ENCODE data around the gene ALDOC.
A peak's percentile ranks its signal among the peaks of the same experiment; 100 is the strongest.

Gene ALDOC

GRCh38 chr17:28575126-28575795 lies 1.4 kb downstream of the ALDOC start:
- peaks cover 11% of the 10 kb centered on the region for H3K4me1 ChIP-seq
- H3K27me3 ChIP-seq (ENCODE audit: low read depth), result no peaks in the 10 kb centered on the region
- no peaks in the 10 kb centered on the region for H3K9me3 ChIP-seq
- no peak for DNase-seq (ENCODE audit: low spot score in 2 of 2)
- H3K36me3 ChIP-seq (replicated peaks), result peaks cover 33% of the 10 kb centered on the region
- in situ Hi-C loops (cut with MboI; ENCODE audit: low sequenced_read_pairs), result loop anchor here (10.0 kb wide), 1 partner anchor 60 kb away; no protein-coding TSS in a partner anchor
- H3K4me3 ChIP-seq, result no peak overlapping the region

DNA sequence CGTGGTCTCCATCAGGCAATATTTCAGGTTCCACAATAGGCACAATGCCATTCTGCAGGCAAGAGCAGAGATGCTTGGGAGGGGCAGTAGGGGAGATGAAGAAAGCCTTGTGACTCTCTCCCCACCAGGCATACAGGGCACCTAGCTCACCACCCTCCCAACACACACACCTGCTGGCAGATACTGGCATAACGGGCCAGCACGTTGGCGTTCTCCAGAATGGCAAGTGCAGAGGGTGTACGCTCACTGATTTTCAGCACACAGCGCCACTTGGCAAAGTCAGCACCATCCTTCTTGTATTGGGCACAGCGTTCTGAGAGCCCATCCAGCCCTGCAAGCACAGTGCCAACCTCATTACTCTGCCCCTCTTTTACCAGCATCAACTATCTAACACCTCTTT lies 2.2 kb downstream of the ALDOC start:
- in situ Hi-C loops (cut with MboI; ENCODE audit: low sequenced_read_pairs), result loop anchor here (10.0 kb wide), 1 partner anchor 60 kb away; no protein-coding TSS in a partner anchor
- Histone ChIP-seq H3K4me1 (peaks cover 13% of the 10 kb centered on the region), H3K4me3 (no peak overlapping the region), H3K27me3 (ENCODE audit: low read depth) (no peaks in the 10 kb centered on the region), H3K9me3 (no peaks in the 10 kb centered on the region), H3K36me3 (replicated peaks) (peaks cover 26% of the 10 kb centered on the region)
- no peak for DNase-seq (ENCODE audit: low spot score in 2 of 2)

- H3K4me3 ChIP-seq, result no peak overlapping the region
- H3K4me1 ChIP-seq, result peaks cover 14% of the 10 kb centered on the region
- in situ Hi-C loops (cut with MboI; ENCODE audit: low sequenced_read_pairs), result loop anchor here (10.0 kb wide), 1 partner anchor 59 kb away; no protein-coding TSS in a partner anchor
- no peaks in the 10 kb centered on the region for H3K27me3 ChIP-seq (ENCODE audit: low read depth)
- peaks cover 21% of the 10 kb centered on the region for H3K36me3 ChIP-seq (replicated peaks)
- H3K9me3 ChIP-seq, result no peaks in the 10 kb centered on the region
- no peak for DNase-seq (ENCODE audit: low spot score in 2 of 2)
Observed at GRCh38 chr17:28573966-28574480, 2.7 kb downstream of the ALDOC start.

GRCh38 chr17:28573521-28573920 lies 3.2 kb downstream of the ALDOC start:
- in situ Hi-C loops (cut with MboI; ENCODE audit: low sequenced_read_pairs), result loop anchor here (10.0 kb wide), 1 partner anchor 59 kb away; no protein-coding TSS in a partner anchor
- DNase-seq (ENCODE audit: low spot score in 2 of 2), result no peak
- Histone ChIP-seq H3K4me3 (no peak overlapping the region), H3K27me3 (ENCODE audit: low read depth) (no peaks in the 10 kb centered on the region), H3K4me1 (peaks cover 14% of the 10 kb centered on the region), H3K9me3 (no peaks in the 10 kb centered on the region), H3K36me3 (replicated peaks) (peaks cover 18% of the 10 kb centered on the region)

- H3K4me1 ChIP-seq, result peaks cover 14% of the 10 kb centered on the region
- no peak for DNase-seq (ENCODE audit: low spot score in 2 of 2)
- H3K9me3 ChIP-seq, result no peaks in the 10 kb centered on the region
- peaks cover 15% of the 10 kb centered on the region for H3K36me3 ChIP-seq (replicated peaks)
- in situ Hi-C loops (cut with MboI; ENCODE audit: low sequenced_read_pairs), result loop anchor here (10.0 kb wide), 1 partner anchor 58 kb away; no protein-coding TSS in a partner anchor
- no peak overlapping the region for H3K4me3 ChIP-seq
- H3K27me3 ChIP-seq (ENCODE audit: low read depth), result no peaks in the 10 kb centered on the region
Observed at GRCh38 chr17:28573040-28573380, 3.7 kb downstream of the ALDOC start.

DNA sequence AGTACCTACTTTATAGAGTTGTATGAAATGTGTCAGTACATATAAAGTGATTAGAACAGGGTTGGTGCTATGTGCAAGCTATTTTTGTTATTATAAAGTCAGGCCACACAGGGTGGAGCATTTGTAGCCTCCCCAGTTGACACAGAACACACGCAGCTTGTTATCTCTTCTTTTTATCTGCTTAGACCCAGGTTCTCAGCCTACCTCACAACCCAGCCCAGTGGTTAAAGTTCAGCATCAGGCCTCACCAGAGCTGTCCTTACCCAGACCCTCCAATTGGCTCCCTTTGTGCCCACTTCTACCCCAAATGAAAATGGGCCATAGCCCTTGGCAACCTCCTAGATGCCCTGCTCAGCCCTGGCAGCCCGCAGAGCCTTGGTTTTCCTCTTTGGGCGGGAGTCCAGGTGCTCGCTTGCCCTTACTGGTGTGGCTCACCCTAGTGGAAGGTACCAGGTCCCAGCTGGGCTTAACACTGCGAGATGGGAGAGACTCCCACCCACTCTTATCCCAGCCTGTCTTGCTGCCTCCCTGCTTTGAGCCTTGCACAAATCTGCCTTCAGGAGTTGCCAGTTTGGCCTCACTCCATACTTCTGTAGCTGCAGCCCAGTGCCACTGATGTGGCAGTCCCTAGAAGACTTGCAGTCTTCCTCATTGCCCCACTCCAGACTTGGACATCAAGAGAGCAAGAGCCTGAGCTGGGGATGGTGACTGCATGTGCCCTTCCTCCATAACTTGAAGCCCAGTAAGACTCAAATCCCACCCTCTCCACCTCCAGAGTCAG lies 4.2 kb downstream of the ALDOC start:
- DNase-seq (ENCODE audit: low spot score in 2 of 2), result no peak
- Histone ChIP-seq H3K4me3 (peak overlapping the region; percentile 96), H3K27me3 (ENCODE audit: low read depth) (no peaks in the 10 kb centered on the region), H3K36me3 (replicated peaks) (peaks cover 14% of the 10 kb centered on the region), H3K9me3 (no peaks in the 10 kb centered on the region), H3K4me1 (peaks cover 14% of the 10 kb centered on the region)
- in situ Hi-C loops (cut with MboI; ENCODE audit: low sequenced_read_pairs), result loop anchor here (10.0 kb wide), 1 partner anchor 58 kb away; no protein-coding TSS in a partner anchor

DNA sequence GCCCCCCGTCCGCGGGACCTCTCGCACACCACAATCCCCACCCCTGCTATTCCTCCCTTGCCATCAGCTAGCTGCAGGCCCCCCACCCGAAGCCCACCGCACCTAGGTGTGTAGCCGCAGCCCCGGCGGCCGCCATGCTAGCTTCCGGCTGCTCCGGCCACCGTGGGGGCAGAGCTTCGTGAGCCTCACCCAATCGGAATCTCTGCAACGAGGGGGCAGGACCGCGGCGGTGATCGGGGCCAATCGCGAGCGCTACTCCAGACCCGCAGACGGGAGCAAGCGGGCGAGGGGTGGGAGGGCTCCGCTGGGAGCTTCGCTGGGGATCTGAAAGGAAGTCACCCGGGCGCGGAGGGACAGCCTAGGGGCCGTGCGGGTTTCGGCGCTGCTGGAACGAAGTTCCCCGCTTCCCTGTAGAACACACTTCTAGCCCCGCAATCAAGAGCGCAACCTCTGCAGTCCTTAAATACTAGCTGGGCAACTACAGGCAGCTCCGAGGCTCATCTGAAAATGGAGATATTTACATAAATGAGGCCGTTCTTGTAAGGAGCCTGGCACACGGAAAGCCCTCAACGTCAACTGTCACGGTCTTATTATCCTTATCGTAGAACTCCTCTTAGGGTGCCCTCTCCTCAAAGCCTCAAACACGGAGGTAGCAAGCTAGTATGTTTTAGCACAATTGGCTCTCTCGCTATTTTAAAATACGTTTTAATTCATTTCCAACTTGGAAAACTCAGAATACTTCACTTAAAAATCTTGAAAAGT lies 5.2 kb downstream of the ALDOC start, which contains the start of gene PIGS:
PIGS (minus strand) TSS at position 164 of the 762 bp plus-strand sequence; CDS start at position 136, 28 bp downstream.
- H3K9me3 ChIP-seq, result no peaks in the 10 kb centered on the region
- in situ Hi-C loops (cut with MboI; ENCODE audit: low sequenced_read_pairs), result loop anchor here (10.0 kb wide), 1 partner anchor 57 kb away; no protein-coding TSS in a partner anchor
- peaks cover 17% of the 10 kb centered on the region for H3K36me3 ChIP-seq (replicated peaks)
- H3K4me1 ChIP-seq, result peaks cover 10% of the 10 kb centered on the region
- DNase-seq (ENCODE audit: low spot score in 2 of 2), result peak; percentile 91 to 98
- peak within 1 kb of the TSS; percentile 96 for H3K4me3 ChIP-seq
- no peaks in the 10 kb centered on the region for H3K27me3 ChIP-seq (ENCODE audit: low read depth)

DNA sequence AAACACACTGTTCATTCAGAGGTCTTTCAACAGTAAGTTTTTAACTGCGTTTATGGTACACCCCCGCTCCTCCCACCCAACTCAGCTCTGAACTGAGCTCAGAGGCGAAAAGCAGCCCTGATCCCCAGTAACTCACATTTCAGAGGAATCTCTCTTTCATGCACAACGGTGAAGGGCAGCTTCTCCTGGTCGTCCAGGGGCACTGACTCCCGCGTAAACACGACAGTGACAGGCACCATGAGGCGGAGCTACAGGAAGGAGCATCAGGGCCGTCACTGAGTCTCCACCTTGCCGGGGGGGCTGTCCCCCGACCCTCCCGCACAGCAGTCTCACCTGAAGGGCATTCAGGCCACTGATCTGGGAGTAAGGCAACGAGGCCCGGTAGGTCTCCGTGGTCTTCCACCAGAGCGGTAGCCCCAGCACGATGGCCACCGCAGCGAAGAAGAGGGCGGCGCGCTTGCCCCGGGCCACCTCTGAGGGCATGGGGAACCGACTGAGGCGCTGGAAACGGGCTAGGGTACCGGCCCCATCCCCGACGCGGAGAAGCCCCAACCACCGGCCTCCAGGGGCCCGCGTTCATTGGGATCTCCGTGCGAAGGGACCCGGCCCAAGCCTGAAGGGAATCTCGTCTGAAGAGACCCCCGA lies 5.9 kb downstream of the ALDOC start:
- peak; percentile 35 to 58 for DNase-seq (ENCODE audit: low spot score in 2 of 2)
- H3K4me3 ChIP-seq, result peak overlapping the region; percentile 96
- H3K27me3 ChIP-seq (ENCODE audit: low read depth), result no peaks in the 10 kb centered on the region
- H3K36me3 ChIP-seq (replicated peaks), result peaks cover 17% of the 10 kb centered on the region
- in situ Hi-C loops (cut with MboI; ENCODE audit: low sequenced_read_pairs), result loop anchor here (10.0 kb wide), 1 partner anchor 56 kb away; no protein-coding TSS in a partner anchor
- no peaks in the 10 kb centered on the region for H3K9me3 ChIP-seq
- peaks cover 10% of the 10 kb centered on the region for H3K4me1 ChIP-seq

GRCh38 chr17:28569446-28569845 lies 7.2 kb downstream of the ALDOC start:
- H3K36me3 ChIP-seq (replicated peaks), result peaks cover 17% of the 10 kb centered on the region
- no peaks in the 10 kb centered on the region for H3K27me3 ChIP-seq (ENCODE audit: low read depth)
- H3K9me3 ChIP-seq, result no peaks in the 10 kb centered on the region
- no peak for DNase-seq (ENCODE audit: low spot score in 2 of 2)
- peaks cover 10% of the 10 kb centered on the region for H3K4me1 ChIP-seq
- in situ Hi-C loops (cut with MboI; ENCODE audit: low sequenced_read_pairs), result no loop called here
- H3K4me3 ChIP-seq, result no peak overlapping the region; the same call in 1 of the 2 replicates

- Histone ChIP-seq H3K4me1 (peaks cover 10% of the 10 kb centered on the region), H3K36me3 (replicated peaks) (peaks cover 34% of the 10 kb centered on the region), H3K27me3 (ENCODE audit: low read depth) (no peaks in the 10 kb centered on the region), H3K9me3 (no peaks in the 10 kb centered on the region), H3K4me3 (no peak overlapping the region)
- DNase-seq (ENCODE audit: low spot score in 2 of 2), result no peak
- in situ Hi-C loops (cut with MboI; ENCODE audit: low sequenced_read_pairs), result no loop called here
Observed at GRCh38 chr17:28567604-28568003, 9.1 kb downstream of the ALDOC start.

GRCh38 chr17:28563475-28563874 lies 13.2 kb downstream of the ALDOC start:
- no peak overlapping the region for H3K4me3 ChIP-seq
- no peaks in the 10 kb centered on the region for H3K9me3 ChIP-seq
- peaks cover 63% of the 10 kb centered on the region for H3K36me3 ChIP-seq (replicated peaks)
- no peak for DNase-seq (ENCODE audit: low spot score in 2 of 2)
- no peaks in the 10 kb centered on the region for H3K27me3 ChIP-seq (ENCODE audit: low read depth)
- H3K4me1 ChIP-seq, result no peaks in the 10 kb centered on the region
- in situ Hi-C loops (cut with MboI; ENCODE audit: low sequenced_read_pairs), result no loop called here

- in situ Hi-C loops (cut with MboI; ENCODE audit: low sequenced_read_pairs), result no loop called here
- H3K36me3 ChIP-seq (replicated peaks), result peaks cover 67% of the 10 kb centered on the region
- H3K4me3 ChIP-seq, result no peak overlapping the region
- H3K9me3 ChIP-seq, result no peaks in the 10 kb centered on the region
- peaks cover 3% of the 10 kb centered on the region for H3K4me1 ChIP-seq
- H3K27me3 ChIP-seq (ENCODE audit: low read depth), result no peaks in the 10 kb centered on the region
- no peak for DNase-seq (ENCODE audit: low spot score in 2 of 2)
Observed at GRCh38 chr17:28555022-28555421, 21.7 kb downstream of the ALDOC start.

- Histone ChIP-seq H3K27me3 (ENCODE audit: low read depth) (no peaks in the 10 kb centered on the region), H3K4me3 (no peak overlapping the region), H3K4me1 (peaks cover 3% of the 10 kb centered on the region), H3K9me3 (no peaks in the 10 kb centered on the region), H3K36me3 (replicated peaks) (peaks cover 63% of the 10 kb centered on the region)
- no peak for DNase-seq (ENCODE audit: low spot score in 2 of 2)
- in situ Hi-C loops (cut with MboI; ENCODE audit: low sequenced_read_pairs), result no loop called here
Observed at GRCh38 chr17:28554565-28554964, 22.1 kb downstream of the ALDOC start.

Measured in HAP-1 (cell line).